A172 (cell line): ENCODE measurements around the gene FADS1. TPM values are rescaled to one million over a fixed set of nuclear protein-coding genes. Genes with fewer than 3 reads are reported as not detected.

Source experiments
- DNase-seq: peaks from one replicate; pipeline ENCODE4 v3.0.0-alpha.2; 2015; ENCODE audit warnings: low spot score
- total RNA-seq: library from RNA; depleted of rRNA; stranded (reverse); fragments of >200 nt; shearing (Covaris generic); gene quantifications from 2 replicates; pipeline ENCODE4 v1.2.3, GENCODE V29; 2014

FADS1 gene
- total RNA-seq, 1 experiment from 2014 or later: 55.3 TPM

DNA sequence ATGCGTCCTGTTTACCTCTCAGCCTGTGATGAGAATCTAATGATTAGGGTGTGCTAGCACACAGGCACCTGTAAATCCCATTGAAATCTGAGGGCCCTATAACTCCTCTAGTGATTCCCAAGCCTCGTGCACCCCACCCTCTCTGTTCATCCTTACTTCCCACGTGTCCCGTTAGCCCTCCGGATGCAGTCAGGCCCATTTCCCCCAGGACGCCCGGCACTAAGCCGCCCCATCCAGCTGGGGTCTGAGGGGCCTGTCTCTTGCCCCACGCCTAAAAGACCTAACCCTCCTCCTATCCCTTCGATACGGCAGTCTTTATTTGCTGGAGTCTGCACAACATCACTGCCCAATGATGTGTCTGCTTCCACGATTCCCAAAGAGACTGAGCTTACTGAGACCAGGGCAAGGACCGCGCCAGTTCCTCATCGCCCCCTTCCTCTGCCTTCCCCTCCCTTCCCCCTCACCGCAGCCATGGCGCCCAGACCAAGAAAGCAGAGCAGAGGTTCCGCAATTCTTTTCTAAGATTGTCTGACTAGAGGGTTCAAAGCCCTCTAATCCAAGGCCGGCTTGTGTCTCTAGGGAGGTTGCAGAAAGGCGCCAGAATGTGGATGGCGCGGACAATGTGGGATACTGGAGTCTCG, 10.2 kb upstream of the FADS1 start:
- DNase-seq: no peak

DNA sequence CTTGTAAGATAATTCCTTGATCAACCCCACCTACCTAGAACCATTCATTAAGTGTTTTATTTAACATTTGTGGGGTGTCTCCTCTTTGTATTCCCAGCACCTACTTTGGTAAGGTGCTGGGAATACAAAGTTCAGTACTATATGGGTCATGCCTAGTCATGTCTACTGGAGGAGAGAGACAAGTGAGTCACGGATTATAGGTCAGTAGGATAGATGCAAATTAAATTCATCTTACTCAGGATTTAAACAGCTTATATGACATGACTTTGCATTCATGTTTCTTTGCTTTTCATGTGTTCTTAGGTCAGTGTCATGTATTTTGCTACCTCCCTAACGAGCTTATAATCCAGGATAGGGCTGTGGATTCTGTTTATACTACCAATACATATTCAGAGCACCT, 3.4 kb upstream of the FADS1 start:
- DNase-seq: peak; percentile 26

DNA sequence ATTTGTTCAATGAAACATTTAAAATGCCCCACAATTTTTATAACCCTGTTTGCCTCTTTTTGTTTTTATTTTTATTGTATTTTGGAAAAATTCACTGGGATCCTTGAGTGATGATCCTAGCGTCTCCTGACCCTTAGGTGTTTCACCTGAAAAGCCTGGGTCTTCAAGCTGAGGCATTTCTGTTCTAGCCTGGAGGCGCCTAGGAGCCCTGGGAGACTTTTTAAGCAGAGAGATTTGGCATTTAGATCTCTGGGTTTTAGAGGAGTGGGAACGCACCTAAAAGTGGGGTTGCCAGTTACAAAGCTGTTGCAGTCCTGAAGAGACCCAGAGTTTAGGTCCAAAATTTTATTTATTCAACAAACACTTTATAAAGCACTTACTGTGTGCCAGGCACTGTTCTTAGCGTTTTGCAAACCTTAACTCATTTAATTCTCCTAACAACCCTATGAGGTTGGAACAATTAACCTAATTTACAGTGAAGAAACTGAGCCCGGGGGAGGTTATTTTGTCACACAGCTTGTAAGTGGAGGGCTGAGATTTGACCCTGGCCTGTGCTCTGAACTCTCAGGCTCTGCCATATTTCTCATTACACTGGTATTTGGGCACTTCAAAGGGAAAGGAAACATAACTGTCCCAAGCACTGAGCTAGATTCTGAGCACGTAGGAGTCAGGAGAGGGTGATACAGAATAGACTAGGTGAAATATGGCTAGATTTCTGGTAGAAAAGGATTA, 834 bp upstream of the FADS1 start:
- no peak for DNase-seq

DNA sequence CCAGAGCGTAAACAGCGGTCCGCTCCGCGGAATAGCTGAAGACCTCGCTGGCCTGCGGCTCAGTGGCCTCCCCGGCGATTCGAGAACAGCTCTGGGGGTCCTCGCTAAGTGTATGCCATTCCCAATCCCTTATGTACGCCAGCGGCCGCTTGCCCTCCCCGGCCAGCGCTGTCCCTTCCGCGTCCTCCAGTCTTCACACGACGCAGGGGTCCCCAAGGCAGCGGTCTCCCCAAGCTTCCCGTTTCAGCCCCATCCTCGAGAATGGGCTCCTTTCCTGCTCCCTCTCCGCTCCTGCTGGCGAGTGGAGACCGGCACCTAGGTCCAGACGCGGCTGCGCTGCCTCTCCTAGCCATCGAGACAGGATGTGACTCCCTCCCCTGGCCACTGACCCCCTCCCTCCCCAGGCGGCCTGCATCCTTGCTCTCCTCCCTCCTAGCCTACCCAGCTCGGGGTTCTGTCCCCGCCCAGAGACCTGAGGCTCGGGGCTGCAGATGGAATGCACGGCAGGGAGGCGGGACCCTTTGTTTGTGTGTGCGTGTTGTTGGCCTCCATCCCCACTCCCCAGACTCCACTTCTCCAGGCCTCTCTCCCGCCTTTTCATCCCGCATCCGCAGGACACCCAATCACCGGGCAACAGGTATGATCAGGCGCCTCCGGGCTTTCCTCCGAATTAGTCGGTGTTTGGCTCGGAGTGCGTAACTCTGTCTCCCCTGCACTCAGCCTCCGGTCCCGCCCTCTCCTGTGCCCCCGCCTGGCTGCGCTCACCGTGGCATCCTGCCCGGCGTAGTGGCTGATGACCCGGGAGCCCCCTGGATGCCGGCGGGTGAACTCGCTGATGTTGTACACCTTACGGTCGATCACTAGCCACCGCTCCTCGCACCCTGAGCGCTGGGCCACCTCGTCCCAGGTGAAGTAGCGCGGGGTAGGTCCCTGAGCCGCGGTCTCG, 740 bp downstream of the FADS1 start:
- DNase-seq: peak; percentile 78

DNA sequence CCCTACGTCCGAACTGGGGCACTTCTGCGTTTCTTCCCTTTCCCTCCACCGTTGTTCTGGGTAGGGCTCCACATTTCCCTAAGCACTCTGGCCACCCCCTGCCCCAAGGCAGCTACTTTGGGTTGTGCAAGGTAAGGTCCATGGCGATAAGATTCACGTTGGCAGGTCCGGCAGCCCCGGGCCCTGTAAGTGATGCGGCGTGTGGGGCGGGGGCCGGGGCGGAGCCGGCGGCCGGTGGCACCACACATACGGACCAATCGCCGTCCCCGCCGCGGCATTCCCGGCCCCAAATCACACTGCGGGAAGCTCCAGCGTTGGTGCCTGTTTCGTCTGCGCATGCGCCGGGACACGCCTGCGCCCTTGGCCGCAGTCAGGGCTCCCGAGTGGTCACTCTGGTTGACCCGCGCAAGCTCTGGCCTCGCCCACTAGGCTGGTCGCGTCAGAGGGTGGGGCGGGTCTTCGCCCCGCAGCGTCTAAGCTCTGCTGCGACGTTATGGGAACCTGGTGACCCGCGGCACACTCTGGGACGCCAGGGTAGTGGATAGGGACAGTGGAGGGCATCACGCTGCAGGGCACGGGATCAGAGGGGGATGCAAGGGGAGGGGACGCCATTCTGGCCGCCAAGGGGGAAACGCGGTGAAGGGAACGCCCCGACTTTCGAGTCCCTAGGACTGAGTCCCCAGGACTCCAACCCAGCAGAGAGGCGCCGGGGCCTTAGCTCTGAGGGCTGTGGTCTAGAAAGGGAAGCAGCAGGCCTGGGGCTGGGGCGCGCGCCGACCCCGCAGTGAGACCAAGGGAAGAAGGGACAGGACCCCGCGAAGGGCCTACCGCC, 1.6 kb downstream of the FADS1 start:
- DNase-seq: peak; percentile 96

DNA sequence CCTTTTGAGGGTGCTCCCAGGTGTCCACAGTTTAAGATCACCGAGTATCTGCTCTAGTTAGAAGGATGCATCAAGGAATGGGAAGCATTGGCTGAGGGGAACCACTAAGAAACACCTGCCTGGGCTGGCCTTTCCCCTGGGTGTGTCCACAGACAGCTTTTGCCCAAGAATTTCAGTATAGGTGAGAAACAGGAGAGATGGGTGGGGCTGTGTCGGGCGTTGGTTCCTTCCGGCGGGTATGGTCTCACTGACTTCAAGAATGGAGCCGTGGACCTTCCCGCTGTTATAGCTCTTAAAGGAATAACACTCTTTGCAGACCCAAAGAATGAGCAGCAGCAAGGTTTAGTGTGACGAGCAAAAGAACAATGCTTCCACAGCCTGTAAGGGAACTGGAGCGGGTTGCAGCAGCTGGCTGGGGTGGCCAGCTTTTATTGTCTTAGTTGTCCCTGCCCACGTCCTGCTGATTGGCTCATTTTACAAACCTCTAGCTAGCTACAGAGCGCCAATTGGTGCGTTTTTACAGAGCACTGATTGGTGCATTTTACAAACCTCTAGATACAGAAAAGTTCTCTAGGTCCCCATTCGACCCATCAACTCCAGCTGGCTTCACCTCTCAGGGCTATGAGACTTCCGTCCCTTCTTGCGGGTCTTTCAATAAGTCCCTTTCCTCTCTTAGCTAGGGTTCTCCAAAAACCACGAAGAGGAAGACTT, 2.4 kb downstream of the FADS1 start:
- peak; percentile 66 for DNase-seq

DNA sequence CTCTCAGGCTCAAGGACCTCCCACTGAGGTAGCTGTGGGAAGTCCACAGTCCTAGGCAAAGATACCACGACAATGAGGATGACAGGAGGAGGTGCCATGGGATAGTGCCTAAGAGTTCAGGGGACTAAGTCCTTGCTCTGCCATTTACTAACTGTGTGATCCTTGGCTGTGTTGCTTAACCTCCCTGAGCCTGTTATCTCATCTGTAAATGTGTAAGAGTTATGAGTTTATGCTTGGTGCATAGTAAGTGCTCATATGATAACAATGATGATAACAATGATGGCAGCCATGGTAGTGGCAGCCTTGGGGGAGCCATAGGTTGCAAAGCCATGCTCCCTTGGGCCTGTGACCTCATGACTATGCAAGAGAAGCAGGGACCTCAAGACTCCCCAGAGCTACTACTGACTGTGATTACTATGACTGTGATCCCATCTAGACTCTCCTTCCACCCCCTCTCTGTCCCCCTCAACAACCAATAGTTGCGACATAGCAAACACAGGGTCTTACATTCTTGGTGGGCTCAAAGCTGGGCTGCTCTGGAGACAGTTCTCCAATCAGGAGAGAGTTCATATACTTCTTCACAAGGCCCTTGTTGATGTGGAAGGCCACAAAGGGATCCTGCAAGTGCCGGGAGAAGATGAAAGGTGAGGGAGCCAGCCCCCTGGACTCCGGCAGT, 3.9 kb downstream of the FADS1 start:
- DNase-seq: no peak

DNA sequence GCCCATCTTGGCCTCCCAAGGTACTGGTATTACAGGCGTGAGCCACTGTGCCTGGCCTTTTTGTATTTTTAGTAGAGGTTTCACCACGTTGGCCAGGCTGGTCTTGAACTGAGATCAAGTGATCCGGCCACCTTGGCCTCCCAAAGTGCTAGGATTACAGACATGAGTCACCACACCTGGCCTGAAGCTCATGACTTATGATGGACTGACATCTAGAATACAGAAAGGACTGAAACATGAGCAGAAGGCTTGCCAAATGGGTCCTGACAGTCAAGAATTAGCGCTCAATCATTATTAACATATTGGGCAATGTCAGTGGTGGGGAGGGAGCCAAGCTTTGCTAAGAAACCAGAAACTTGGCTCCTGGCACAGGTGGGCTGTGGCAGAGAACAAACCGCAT, 5.0 kb downstream of the FADS1 start:
- DNase-seq: no peak

DNA sequence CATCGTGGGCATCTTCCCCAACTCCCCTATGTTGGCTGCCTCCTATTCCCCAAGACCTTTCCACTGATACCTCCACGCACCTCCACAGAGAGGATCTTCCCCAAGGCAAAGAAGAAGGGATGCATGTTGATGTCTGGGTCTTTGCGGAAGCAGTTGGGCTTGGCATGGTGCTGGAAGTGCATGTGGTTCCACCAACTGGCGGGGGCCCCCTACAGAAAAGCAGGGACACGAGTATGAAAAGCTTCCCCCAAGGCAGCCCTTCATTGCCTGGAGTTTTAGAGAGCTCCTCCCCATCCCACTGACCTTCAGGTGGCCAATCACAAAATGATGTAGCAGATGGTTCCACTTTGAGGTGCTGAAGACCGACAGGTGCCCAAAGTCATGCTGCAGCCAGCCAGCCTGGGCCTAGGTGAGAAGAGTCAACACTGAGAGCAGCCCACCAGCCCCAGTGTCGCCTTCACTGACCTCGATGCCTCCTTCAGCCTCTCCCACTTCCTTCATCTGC, 6.1 kb downstream of the FADS1 start:
- DNase-seq: no peak

DNA sequence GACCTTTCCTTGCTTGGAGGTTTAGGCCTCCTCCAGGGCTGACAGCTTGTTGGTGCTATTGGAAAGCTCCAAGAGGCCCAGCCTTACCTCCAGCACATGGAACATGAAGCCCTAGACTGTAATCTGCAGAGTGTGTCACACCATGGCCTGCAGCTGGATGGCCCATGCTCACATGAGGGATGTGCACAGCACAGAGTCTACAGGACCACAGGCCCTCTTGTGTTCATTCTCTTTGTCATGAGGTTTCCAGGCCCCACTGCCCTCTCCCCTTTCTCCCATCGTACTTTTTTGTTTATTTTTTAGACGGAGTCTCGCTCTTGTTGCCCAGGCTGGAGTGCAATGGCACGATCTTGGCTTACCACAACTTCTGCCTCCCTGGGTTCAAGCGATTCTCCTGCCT, 10.0 kb downstream of the FADS1 start:
- no peak for DNase-seq

DNA sequence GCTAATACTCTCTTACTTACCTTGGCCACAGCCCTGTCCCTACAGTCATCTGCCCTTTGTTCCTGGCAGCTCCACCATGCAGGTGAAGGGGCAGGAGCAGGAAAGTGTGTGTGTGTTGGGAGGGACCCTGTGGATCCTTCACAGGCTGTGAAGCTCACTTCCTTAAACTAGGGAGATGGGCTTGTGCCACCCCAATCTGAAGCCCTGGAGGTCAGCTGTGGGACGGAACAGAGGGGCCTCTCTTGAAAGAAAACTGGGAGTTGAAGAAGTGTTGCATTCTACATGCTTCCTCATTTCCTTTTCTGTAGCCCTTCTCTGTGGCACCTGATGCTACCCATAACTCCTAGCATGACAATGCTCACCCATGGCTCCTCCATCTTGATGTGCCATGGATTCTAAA, 11.7 kb downstream of the FADS1 start:
- DNase-seq: no peak

DNA sequence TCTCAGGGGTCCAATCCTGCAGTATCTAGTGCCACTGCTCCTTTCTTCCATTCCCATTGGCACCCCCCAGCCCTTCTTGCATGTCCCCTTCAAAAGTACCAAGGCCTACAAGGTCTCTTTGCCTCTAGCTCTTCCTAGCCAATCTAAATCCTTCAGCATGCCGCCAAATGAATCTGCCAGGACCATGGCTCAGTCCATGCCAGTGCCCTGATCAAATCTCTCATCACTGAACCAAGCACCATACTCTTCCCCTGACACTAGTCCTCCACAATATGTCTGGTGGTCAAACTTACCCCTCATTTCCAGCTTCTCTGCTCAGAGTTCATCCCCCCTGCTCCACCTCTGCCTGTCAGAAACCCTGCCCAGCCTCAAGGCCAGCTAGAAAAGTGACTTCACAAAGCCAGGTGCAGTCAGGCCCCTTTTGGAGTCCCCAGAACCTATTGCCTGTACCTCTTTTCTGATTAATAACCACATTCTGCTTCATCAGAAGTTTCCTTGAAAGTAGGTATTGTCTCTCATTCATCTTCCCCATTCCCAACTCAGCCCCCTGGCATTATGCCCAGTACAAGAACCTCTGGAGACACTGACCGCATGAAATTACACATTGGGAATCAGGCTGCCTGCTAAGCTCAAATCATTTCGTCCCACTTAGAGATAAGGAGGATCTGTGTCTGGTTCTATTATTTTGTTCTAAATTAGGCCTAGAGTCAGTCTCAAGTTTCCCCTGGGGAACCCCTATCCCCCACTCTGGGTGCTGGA, 12.7 kb downstream of the FADS1 start:
- no peak for DNase-seq

DNA sequence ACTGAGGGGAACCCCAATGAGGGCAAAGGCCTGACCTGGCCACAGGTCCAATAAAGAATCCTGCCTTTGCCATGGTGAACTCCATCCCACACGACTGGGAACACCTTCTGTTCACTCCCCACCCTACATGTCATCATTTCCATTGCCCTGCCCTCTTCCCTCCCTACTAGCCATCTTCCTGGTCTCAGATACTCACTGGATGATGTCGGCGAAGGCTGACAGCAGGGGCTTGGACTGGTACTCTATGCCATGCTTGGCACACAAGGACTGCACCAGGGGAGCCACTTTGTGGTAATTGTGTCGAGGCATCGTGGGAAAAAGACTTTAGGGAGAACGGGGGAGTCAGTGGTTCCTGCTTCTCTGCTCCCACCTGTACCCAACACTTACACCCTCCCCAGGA, 14.2 kb downstream of the FADS1 start:
- no peak for DNase-seq

DNA sequence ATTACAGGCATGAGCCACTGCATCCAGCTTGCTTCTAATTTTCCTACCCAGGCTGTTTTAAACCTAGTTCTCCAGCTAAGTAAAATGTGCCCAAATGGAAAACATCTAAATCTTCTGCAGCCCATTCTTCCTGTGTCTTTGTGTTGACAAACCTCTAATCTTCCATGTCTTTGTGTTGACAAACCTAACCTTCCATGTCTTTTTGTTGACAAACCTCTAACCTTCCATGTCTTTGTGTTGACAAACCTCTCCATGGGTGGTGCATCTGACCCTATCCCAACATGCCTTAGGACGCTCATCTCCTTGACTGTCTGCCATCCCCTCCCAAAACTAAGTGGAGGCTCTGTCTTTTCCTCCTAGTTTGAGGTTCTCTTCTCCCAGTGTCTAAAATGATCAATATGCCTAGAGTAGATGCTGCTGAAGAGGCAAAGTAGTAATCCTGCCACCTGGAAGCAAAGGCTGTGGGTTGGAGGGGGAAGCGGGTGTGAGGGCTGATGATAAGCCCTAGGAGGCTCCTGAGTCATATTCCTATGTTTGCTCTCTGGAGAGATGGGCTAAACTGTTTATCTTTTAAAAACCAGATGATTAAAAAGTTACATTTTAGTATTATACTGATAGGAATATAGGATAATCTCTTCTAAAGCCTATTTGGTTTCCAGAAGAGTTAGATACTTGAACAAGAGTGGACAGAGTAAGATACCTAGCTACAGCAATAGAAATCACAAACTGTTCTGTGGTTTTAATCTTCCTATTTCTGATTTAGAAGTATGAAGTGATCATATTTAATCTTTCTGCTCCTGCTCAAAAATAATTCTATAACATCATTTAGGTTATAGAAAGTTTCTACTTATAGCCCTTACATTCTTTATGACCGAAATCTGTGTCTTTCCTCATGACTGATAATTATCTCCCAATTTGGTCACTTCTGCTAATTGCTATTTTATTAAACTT, 16.2 kb downstream of the FADS1 start:
- peak; percentile 16 for DNase-seq

DNA sequence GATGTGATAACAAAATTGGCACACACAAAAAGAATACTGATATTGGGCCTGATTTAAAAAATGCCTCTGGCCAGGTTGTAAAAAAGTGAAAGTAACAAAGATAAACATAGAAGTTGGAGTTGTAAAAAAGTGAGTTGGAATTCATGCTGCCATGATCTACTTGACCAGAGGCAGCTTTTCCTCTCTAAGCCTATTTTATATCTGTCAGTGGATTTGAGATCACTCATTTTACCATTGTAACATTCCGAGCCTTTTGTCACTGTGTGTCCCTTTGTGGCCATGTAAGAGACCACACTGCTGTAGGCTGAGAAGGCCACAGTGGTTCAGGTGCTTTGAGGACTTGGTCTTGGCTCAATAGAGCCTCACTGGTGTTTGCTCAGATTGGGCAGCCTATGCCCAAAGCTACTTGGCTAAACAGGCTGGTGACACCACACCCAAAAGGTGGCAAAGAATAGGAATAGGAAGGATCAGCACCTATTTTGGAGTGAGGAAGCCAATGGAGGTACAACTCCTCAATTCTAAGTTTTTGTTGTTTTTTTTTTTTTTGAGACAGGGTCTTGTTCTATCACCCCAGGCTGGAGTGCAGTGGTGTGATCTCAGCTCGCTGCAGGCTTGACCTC, 17.0 kb downstream of the FADS1 start:
- no peak for DNase-seq

DNA sequence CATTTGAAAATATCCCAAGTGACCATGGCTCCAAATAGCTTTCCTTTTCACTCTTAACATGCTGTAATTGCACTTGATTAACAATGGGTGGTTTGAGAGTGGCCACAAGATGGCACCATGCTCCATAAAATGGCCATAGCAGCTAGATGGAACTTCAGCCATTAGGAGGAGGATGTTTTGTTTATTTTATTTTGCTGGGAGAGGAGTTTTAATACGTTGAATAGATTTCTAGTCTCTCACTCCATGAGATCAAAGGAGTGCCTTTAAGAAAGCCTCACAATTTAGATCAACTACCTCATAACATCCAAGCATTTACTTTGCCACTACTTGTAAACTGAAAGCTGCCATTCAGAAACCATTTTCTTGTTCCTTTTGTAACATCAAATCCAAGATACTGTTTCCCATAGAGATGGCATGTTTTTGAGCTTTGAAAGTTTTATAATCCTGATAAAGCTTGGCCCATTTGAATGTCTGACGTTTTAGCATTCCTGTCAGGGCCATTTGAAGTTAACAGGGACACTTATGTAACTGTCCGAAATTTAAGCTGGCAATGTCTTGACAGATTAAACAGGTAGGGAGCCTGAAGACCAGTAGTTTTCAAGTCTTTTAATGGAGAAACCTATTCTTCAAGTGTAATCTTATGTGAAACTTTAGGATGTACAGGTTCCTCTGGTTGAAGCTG, 19.4 kb downstream of the FADS1 start:
- DNase-seq: peak; percentile 77

DNA sequence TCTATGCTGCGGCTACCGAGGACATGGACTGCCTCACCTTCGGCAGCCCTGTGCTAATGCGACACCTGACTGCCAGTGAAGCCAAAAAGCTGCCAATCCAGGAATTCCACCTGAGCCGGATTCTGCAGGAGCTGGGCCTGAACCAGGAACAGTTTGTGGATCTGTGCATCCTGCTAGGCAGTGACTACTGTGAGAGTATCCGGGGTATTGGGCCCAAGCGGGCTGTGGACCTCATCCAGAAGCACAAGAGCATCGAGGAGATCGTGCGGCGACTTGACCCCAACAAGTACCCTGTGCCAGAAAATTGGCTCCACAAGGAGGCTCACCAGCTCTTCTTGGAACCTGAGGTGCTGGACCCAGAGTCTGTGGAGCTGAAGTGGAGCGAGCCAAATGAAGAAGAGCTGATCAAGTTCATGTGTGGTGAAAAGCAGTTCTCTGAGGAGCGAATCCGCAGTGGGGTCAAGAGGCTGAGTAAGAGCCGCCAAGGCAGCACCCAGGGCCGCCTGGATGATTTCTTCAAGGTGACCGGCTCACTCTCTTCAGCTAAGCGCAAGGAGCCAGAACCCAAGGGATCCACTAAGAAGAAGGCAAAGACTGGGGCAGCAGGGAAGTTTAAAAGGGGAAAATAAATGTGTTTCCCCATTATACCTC, 20.8 kb downstream of the FADS1 start:
- DNase-seq: no peak
